NT2/D1 (cell line): ENCODE measurements around the gene GRM5.

Experiments used
- SUZ12 ChIP-seq: IDR thresholded peaks from 2 replicates; pipeline ENCODE4 v1.6.1; 2011; ENCODE audit not compliant: insufficient read length, insufficient read depth; ENCODE audit errors: extremely low read depth
- ZNF274 ChIP-seq: IDR thresholded peaks from 2 replicates; pipeline ENCODE4 v1.6.1; 2011; ENCODE audit warnings: mild to moderate bottlenecking, low read depth, low read length

GRCh38 chr11:88474655-88475054 lies 591.1 kb downstream of the GRM5 start:
- TF ChIP-seq ZNF274 (no peak), SUZ12 (no peak)
